Measurements from ENCODE around the gene NFIC.
A peak's percentile ranks its signal among the peaks of the same experiment; 100 is the strongest.

Gene NFIC

DNA sequence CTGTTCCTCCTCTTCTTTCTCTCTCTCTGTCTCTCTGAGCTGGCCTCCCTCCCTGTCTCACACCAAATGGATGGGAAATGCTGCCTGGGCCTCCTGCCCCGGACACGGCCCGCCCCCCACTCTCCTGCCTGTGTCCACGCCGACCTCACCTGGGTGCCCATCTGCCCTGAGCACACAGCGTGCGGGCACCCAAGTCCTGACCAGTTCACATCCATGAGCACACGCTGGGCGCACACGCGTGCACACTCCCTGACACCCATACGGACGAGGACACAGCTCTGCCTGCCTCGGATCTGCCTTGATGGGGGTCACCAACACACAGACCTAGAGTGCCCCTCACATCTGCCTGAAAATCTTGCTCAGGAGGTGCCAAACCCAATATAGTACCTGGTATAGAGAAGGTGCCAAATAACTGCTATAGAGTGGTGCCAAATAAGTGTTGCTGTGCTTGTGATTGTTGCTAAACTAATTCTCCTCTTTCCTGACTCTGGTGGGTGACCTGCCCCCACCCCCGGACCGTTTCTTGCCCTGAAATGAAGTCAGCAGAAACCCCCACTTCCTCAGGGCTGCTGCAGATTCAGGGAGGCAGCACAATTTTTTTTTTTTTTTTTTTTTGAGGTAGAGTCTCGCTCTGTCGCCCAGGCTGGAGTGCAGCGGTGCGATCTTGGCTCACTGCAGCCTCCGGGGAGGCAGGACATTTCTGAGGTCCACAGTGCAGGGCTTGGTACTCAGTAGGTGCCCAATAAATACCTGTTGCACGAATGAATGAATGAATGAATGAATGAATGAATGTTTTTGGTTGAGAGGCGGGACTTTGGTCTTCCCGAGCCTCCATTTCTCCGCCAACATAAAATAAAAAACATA is 4.6 kb downstream of the NFIC start:
- TF ChIP-seq GATA3 (IDR thresholded peaks at IDR 0.05; ENCODE audit: low read depth, low read length) (no peak), GATA2 (IDR thresholded peaks at IDR 0.05; ENCODE audit: low read depth, low read length) (no peak)

DNA sequence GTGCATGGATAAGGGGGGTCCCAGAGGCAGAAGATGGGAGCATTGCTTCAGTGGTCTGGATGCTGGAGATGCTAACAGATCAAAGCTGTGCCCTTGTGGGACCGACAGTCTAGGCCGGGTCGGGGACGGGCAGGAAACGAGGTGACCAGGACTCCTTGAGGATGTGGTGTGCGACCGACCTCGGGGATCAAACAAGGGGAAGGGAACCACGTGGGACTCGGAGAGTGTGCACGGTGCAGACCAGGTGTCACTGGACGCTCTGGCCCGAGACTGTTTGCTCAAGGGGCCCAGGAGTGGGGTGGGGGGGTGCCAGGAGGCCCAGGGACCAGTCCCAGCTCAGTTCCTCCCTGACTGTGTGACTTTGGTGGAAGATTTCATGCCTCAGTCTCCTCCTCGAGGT is 6.0 kb downstream of the NFIC start:
- TF ChIP-seq GATA3 (IDR thresholded peaks at IDR 0.05; ENCODE audit: low read depth, low read length) (no peak), GATA2 (IDR thresholded peaks at IDR 0.05; ENCODE audit: low read depth, low read length) (no peak)

- TF ChIP-seq GATA2 (IDR thresholded peaks at IDR 0.05; ENCODE audit: low read depth, low read length) (no peak), GATA3 (IDR thresholded peaks at IDR 0.05; ENCODE audit: low read depth, low read length) (no peak)
Measured at GRCh38 chr19:3373971-3374368, 7.6 kb downstream of the NFIC start.

GRCh38 chr19:3374369-3375112 is 8.2 kb downstream of the NFIC start:
- TF ChIP-seq GATA2 (IDR thresholded peaks at IDR 0.05; ENCODE audit: low read depth, low read length) (no peak), GATA3 (IDR thresholded peaks at IDR 0.05; ENCODE audit: low read depth, low read length) (no peak)

DNA sequence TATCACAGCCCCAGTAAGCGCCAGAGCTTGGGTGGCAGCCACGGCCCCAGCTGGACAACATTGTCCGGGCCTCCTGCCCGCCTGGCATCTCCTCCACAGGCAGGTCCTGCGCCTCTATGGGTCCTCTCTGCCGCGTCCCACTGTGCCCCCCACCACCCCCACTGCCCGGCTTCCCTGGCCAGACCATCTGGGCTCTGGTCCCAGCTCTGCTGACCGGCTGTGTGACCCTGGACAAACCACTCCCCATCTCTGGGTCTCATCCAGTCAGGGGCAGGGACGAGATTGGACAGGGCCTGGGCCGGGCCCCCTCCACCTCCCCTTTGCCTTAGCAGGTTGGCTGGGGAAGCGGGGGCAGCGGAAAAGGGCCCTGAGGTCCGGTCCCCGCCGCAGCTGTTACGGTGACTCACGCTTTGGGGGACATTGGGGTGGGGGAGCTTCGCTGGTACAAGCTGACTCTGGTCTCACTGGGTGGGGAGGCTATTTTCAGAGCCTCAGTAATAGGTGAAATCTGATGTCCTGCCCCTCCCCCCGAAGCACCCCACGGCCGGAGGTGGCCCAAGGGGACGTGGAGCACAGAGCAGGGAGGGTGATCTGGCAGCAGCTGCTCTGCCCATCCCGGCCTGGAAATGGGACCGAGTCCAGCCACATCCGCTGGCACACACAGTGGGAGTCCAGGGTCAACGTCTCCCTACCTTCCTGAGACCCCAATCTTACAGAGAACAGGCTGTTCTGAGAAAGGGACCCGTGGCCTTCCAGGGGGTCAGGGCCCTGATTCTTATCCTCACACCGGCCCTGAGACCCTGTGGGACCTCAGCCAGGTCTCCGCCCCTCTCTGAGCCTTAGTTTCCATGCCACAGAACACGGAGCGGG is 9.1 kb downstream of the NFIC start:
- TF ChIP-seq GATA3 (IDR thresholded peaks at IDR 0.05; ENCODE audit: low read depth, low read length) (no peak), GATA2 (IDR thresholded peaks at IDR 0.05; ENCODE audit: low read depth, low read length) (peak; percentile 36; the same call in 1 of the 2 replicates)

DNA sequence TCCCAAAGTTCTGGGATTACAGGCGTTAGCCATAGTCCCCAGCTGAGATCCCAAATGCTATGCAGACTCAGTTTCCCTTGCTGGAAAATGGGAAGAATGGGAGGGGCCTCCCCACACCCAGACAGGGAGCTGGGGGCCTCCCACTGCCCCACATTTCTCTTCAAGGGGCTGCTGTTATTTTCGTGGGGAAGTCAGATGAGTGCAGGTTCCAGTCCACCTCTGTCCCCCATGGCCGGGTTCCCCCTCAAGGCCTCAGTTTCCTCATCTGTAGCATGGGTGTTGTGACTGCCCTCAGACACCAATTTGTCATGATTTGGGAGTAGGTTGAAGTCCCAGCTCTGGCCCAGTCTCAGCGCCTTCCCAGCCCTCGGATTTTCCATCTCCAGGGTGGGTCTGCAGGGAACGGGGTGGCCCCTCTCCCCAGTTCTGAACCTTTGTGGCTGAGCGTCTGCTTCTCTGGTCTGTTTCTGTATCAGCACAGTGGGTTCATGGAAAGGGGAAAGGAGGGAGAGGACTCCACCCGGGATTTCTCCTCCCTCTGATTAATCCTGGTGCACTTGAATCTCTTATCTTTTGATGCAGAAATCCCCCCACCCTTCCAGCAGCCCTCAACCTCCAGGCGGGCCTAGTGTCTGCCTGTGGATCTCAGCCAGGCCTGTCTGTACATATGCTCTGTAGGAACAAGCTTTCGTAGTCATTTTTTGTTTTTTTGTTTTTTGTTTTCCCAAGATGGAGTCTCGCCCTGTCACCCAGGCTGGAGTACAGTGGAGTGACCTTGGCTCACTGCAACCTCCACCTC is 12.2 kb downstream of the NFIC start:
- TF ChIP-seq GATA3 (IDR thresholded peaks at IDR 0.05; ENCODE audit: low read depth, low read length) = no peak
- TF ChIP-seq GATA2 (IDR thresholded peaks at IDR 0.05; ENCODE audit: low read depth, low read length) = peak; percentile 62

GRCh38 chr19:3380829-3381228 is 14.4 kb downstream of the NFIC start:
- TF ChIP-seq GATA2 (IDR thresholded peaks at IDR 0.05; ENCODE audit: low read depth, low read length) = no peak
- TF ChIP-seq GATA3 (IDR thresholded peaks at IDR 0.05; ENCODE audit: low read depth, low read length) = no peak

DNA sequence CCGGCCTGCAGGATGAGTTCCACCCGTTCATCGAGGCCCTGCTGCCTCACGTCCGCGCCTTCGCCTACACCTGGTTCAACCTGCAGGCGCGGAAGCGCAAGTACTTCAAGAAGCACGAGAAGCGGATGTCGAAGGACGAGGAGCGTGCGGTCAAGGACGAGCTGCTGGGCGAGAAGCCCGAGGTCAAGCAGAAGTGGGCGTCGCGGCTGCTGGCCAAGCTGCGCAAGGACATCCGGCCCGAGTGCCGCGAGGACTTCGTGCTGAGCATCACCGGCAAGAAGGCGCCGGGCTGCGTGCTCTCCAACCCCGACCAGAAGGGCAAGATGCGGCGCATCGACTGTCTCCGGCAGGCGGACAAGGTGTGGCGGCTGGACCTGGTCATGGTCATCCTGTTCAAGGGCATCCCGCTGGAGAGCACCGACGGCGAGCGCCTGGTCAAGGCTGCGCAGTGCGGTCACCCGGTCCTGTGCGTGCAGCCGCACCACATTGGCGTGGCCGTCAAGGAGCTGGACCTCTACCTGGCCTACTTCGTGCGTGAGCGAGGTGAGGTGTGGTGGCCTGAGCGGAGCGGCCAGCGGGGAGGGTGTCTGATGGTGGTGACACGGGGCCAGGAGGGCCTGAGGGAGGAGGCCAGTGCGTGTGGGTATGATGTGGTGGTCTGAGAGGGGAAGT is 15.5 kb downstream of the NFIC start:
- TF ChIP-seq GATA3 (IDR thresholded peaks at IDR 0.05; ENCODE audit: low read depth, low read length) (no peak), GATA2 (IDR thresholded peaks at IDR 0.05; ENCODE audit: low read depth, low read length) (no peak)

DNA sequence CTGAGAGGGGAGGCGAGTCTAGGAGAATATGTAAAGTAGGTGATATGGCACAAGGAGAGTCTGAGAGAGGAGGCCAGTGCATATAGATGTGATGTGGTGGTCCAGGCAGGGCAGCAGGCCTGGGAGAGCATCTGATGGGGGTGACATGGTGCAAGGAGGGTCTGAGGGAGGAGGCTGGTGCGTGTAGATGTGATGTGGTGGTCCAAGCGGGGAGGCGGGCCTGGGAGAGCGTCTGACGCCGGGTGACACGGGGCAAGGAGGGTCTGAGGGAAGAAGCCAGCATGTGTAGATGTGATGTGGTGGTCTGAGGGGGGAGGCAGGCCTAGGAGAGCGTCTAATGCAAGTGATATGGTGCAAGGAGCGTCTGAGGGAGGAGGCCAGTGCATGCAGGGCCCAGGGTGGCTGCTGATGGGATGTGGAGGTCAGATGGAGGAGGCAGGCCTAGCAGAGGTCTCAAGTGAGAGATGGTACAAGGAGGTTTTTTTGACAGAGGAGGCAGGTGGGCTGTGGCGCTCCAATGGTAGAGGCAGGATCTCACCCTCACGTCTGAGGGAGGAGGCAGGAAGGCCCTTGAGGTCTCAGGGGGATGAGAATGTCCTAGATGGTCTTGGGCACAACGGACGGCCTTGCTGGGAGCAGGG is 16.2 kb downstream of the NFIC start:
- TF ChIP-seq GATA3 (IDR thresholded peaks at IDR 0.05; ENCODE audit: low read depth, low read length) (no peak), GATA2 (IDR thresholded peaks at IDR 0.05; ENCODE audit: low read depth, low read length) (no peak)

DNA sequence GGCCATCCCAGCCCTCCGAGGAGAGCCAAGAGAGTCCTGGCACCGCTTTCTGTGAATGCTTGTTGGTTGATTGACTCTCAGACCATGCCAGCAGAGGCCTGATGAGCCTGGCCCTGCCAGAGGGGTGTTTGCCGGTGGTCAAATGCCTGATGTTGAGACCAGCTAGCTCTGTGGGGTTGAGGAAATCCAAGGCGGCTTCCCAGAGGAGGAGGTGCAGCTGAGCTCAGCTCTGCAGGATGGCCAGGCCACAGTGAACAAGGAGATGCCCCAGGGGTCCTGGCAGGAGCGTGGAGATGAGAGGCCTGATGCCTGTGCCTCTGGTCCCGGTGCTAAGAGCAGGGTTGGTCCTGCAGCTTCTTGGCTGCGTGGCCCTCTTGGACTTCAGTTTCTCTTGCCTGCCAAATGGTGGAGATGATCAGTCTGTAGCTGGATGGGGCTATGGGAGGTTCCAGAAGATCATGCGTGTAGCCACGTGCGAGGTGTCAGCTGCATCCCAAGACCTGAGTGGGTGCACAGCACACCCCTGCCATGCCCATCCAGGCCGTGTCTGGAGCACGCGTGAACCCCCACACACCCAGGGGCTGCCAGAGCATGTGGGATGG is 16.8 kb downstream of the NFIC start:
- TF ChIP-seq GATA3 (IDR thresholded peaks at IDR 0.05; ENCODE audit: low read depth, low read length) = no peak

GRCh38 chr19:3386447-3387234 is 20.3 kb downstream of the NFIC start:
- TF ChIP-seq GATA3 (IDR thresholded peaks at IDR 0.05; ENCODE audit: low read depth, low read length) (no peak), GATA2 (IDR thresholded peaks at IDR 0.05; ENCODE audit: low read depth, low read length) (no peak)

Data from SH-SY5Y (cell line).